NCI-H460 (cell line): ENCODE results near the gene ZBTB16. TPM values are rescaled to one million over a fixed set of nuclear protein-coding genes. Genes with fewer than 3 reads are reported as not detected.

Experiments
- DNase-seq: peaks from one replicate; pipeline ENCODE4 v3.0.0-alpha.2; 2016; ENCODE audit warnings: low read depth; ENCODE audit errors: extremely low read depth
- total RNA-seq: library from RNA; depleted of rRNA; stranded (reverse); fragments of >200 nt; shearing (Covaris generic); gene quantifications from 2 replicates; pipeline ENCODE4 v1.2.3, GENCODE V29; 2014

The ZBTB16 gene
- total RNA-seq, 1 experiment from 2014 or later, result not detected

- DNase-seq, result no peak
These were observed 205.8 kb downstream of the ZBTB16 start for GRCh38 chr11:114265122-114265878.

GRCh38 chr11:114269498-114269897, 210.0 kb downstream of the ZBTB16 start:
- DNase-seq, result no peak

- DNase-seq, result no peak
These were observed 211.2 kb downstream of the ZBTB16 start for GRCh38 chr11:114270531-114271270.

- DNase-seq, result no peak
These were observed 211.8 kb downstream of the ZBTB16 start for GRCh38 chr11:114271316-114271715.

GRCh38 chr11:114272311-114272710, 212.8 kb downstream of the ZBTB16 start:
- DNase-seq, result no peak

- no peak for DNase-seq
These were observed 213.6 kb downstream of the ZBTB16 start for GRCh38 chr11:114273071-114273470.

GRCh38 chr11:114273890-114274635, 214.6 kb downstream of the ZBTB16 start:
- no peak for DNase-seq

GRCh38 chr11:114274637-114275036, 215.1 kb downstream of the ZBTB16 start:
- DNase-seq, result no peak

GRCh38 chr11:114275280-114275679, 215.8 kb downstream of the ZBTB16 start:
- no peak for DNase-seq

- DNase-seq, result no peak
These were observed 216.6 kb downstream of the ZBTB16 start for GRCh38 chr11:114276077-114276476.

- no peak for DNase-seq
These were observed 218.3 kb downstream of the ZBTB16 start for GRCh38 chr11:114277637-114278341.

GRCh38 chr11:114278342-114279065, 219.0 kb downstream of the ZBTB16 start:
- DNase-seq, result no peak

GRCh38 chr11:114279792-114280546, 220.5 kb downstream of the ZBTB16 start:
- DNase-seq, result no peak

GRCh38 chr11:114280696-114281095, 221.2 kb downstream of the ZBTB16 start:
- DNase-seq, result no peak

GRCh38 chr11:114281388-114281956, 222.0 kb downstream of the ZBTB16 start:
- DNase-seq, result no peak

- no peak for DNase-seq
These were observed 223.0 kb downstream of the ZBTB16 start for GRCh38 chr11:114282488-114282887.

- DNase-seq, result no peak
These were observed 223.9 kb downstream of the ZBTB16 start for GRCh38 chr11:114283422-114283821.

- no peak for DNase-seq
These were observed 224.5 kb downstream of the ZBTB16 start for GRCh38 chr11:114284021-114284420.

- no peak for DNase-seq
These were observed 225.4 kb downstream of the ZBTB16 start for GRCh38 chr11:114284914-114285313.
